GM23338 (cell line): ENCODE data around the gene TRIM28. TPM values are rescaled to one million over a fixed set of nuclear protein-coding genes. Genes with fewer than 3 reads are reported as not detected.

Source experiments
- ATAC-seq: fragments of 200-7000 bp; cut with Tn5 transposase; 3 replicates; pipeline ENCODE4 v1.9.1; 2020
- DNase-seq: peaks from one replicate; pipeline ENCODE4 v3.0.0-alpha.2; 2015; ENCODE audit warnings: low spot score
- H2AFZ ChIP-seq: fragments of 200-600 bp; sonication (generic); 2 replicates; pipeline ENCODE4 v1.8.0; 2016; ENCODE audit warnings: antibody characterized with exemption, mild to moderate bottlenecking, moderate library complexity
- H3F3A ChIP-seq: fragments of 200-600 bp; sonication (generic); replicated peaks from 2 replicates; pipeline ENCODE4 v1.8.0; 2017; ENCODE audit warnings: antibody characterized with exemption, mixed run types, low read depth
- H3K27ac ChIP-seq: fragments of 200-600 bp; sonication (generic); 2 replicates; pipeline ENCODE4 v1.6.1; 2016; ENCODE audit warnings: low read depth
- H3K27me3 ChIP-seq: fragments of 200-600 bp; sonication (generic); 2 replicates; pipeline ENCODE4 v1.8.0; 2016; ENCODE audit warnings: mild to moderate bottlenecking, mixed run types, moderate library complexity; ENCODE audit not compliant: insufficient read depth
- H3K36me3 ChIP-seq: fragments of 200-600 bp; sonication (generic); 2 replicates; pipeline ENCODE4 v1.8.0; 2016; ENCODE audit warnings: mild to moderate bottlenecking; ENCODE audit not compliant: insufficient read depth
- H3K4me1 ChIP-seq: fragments of 200-600 bp; sonication (generic); 2 replicates; pipeline ENCODE4 v1.8.0; 2016; ENCODE audit warnings: mild to moderate bottlenecking, moderate library complexity; ENCODE audit not compliant: insufficient read depth
- H3K4me2 ChIP-seq: fragments of 200-600 bp; sonication (generic); 2 replicates; pipeline ENCODE4 v1.7.1; 2017; ENCODE audit warnings: mixed run types
- H3K4me3 ChIP-seq: fragments of 200-600 bp; sonication (generic); 2 replicates; pipeline ENCODE4 v1.6.1; 2016; ENCODE audit warnings: mixed run types
- H3K79me2 ChIP-seq: fragments of 200-600 bp; sonication (generic); replicated peaks from 2 replicates; pipeline ENCODE4 v1.8.0; 2017; ENCODE audit warnings: mild to moderate bottlenecking; ENCODE audit not compliant: insufficient read depth
- H3K9me2 ChIP-seq: fragments of 200-600 bp; sonication (generic); 2 replicates; pipeline ENCODE4 v1.8.0; 2017; ENCODE audit not compliant: insufficient read depth
- H4K20me1 ChIP-seq: fragments of 200-600 bp; sonication (generic); replicated peaks from 2 replicates; pipeline ENCODE4 v1.8.0; 2017; ENCODE audit warnings: mild to moderate bottlenecking; ENCODE audit not compliant: insufficient read depth
- H3K27ac Mint-ChIP-seq: 2 replicates; pipeline ENCODE4 v1.8.0; 2020; ENCODE audit warnings: inconsistent platforms, mild to moderate bottlenecking, moderate library complexity, mixed read lengths
- H3K27me3 Mint-ChIP-seq: 3 replicates; pipeline ENCODE4 v1.8.0; 2022; ENCODE audit warnings: low read depth, mild to moderate bottlenecking, moderate library complexity, mixed read lengths, inconsistent platforms; ENCODE audit not compliant: insufficient read depth, poor library complexity
- H3K36me3 Mint-ChIP-seq: 3 replicates; pipeline ENCODE4 v1.8.0; 2021; ENCODE audit warnings: low read depth, mild to moderate bottlenecking, inconsistent platforms, moderate library complexity, mixed read lengths
- H3K4me1 Mint-ChIP-seq: 3 replicates; pipeline ENCODE4 v1.8.0; 2020; ENCODE audit warnings: mild to moderate bottlenecking, inconsistent platforms, mixed read lengths
- H3K4me3 Mint-ChIP-seq: 3 replicates; pipeline ENCODE4 v1.8.0; 2021; ENCODE audit warnings: moderate library complexity, mild to moderate bottlenecking, inconsistent platforms, mixed read lengths
- H3K9me3 Mint-ChIP-seq: 3 replicates; pipeline ENCODE4 v1.8.0; 2020; ENCODE audit warnings: moderate library complexity, mild to moderate bottlenecking, inconsistent platforms, mixed read lengths
- CTCF ChIP-seq, 2 experiments: fragments of 200-600 bp in 1 of 2; sonication (generic) in 1 of 2; conservative IDR thresholded peaks; 2 replicates each; pipeline versions ENCODE4 v1.5.1 to v1.6.1; 2016 to 2017; ENCODE audit warnings: antibody characterized with exemption in 2 of 2, low read depth in 2 of 2, mild to moderate bottlenecking in 2 of 2, moderate library complexity in 1 of 2
- EZH2 ChIP-seq: fragments of 200-600 bp; sonication (generic); IDR thresholded peaks from one replicate; pipeline ENCODE4 v1.8.0; 2017; ENCODE audit warnings: antibody characterized with exemption, mild to moderate bottlenecking, low read depth; ENCODE audit not compliant: unreplicated experiment
- EZH2phosphoT487 ChIP-seq: fragments of 200-600 bp; sonication (generic); IDR thresholded peaks from one replicate; pipeline ENCODE4 v1.8.1; 2018; ENCODE audit warnings: antibody characterized with exemption; ENCODE audit not compliant: unreplicated experiment
- JUNB ChIP-seq: IDR thresholded peaks from one replicate; pipeline ENCODE4 v1.6.1; 2016; ENCODE audit warnings: antibody characterized with exemption; ENCODE audit not compliant: unreplicated experiment
- NANOG ChIP-seq: IDR thresholded peaks from 2 replicates; pipeline ENCODE4 v1.6.1; 2016; ENCODE audit warnings: antibody characterized with exemption, borderline replicate concordance
- POLR2AphosphoS5 ChIP-seq: IDR thresholded peaks from 2 replicates; pipeline ENCODE4 v1.6.1; 2016; ENCODE audit warnings: antibody characterized with exemption, low read depth
- REST ChIP-seq: IDR thresholded peaks from one replicate; pipeline ENCODE4 v1.6.1; 2018; ENCODE audit warnings: antibody characterized with exemption; ENCODE audit not compliant: unreplicated experiment
- STAT1 ChIP-seq: IDR thresholded peaks from one replicate; pipeline ENCODE4 v1.6.1; 2016; ENCODE audit warnings: antibody characterized with exemption; ENCODE audit not compliant: unreplicated experiment
- ZNF114 ChIP-seq: fragments of 250-450 bp; sonication (Bioruptor Pico); IDR thresholded peaks from 2 replicates; pipeline ENCODE4 v1.5.0; 2020; ENCODE audit warnings: mild to moderate bottlenecking, moderate library complexity
- ZNF331 ChIP-seq: fragments of 250-450 bp; sonication (Bioruptor Pico); IDR thresholded peaks from 2 replicates; pipeline ENCODE4 v1.5.0; 2020; ENCODE audit warnings: low read depth, mild to moderate bottlenecking, moderate library complexity
- polyA plus RNA-seq: library from polyadenylated mRNA; unstranded; fragments of >200 nt; fragmentation: Nextera tagmentation; extraction: Ambion mirVana; gene quantifications from 2 replicates; pipeline ENCODE4 v1.2.1, GENCODE V29; 2016
- total RNA-seq: library from RNA; depleted of rRNA; stranded (reverse); fragments of >200 nt; shearing (Covaris generic); gene quantifications from 2 replicates; pipeline ENCODE4 v1.2.3, GENCODE V29; 2014

The TRIM28 gene
- total and polyA plus RNA-seq, 2 experiments from 2014 or later, result 920 to 1,430 TPM

- TF ChIP-seq REST (no peak), POLR2AphosphoS5 (no peak)
Measured at GRCh38 chr19:58515259-58515658, 28.6 kb upstream of the TRIM28 start (continued).

DNA sequence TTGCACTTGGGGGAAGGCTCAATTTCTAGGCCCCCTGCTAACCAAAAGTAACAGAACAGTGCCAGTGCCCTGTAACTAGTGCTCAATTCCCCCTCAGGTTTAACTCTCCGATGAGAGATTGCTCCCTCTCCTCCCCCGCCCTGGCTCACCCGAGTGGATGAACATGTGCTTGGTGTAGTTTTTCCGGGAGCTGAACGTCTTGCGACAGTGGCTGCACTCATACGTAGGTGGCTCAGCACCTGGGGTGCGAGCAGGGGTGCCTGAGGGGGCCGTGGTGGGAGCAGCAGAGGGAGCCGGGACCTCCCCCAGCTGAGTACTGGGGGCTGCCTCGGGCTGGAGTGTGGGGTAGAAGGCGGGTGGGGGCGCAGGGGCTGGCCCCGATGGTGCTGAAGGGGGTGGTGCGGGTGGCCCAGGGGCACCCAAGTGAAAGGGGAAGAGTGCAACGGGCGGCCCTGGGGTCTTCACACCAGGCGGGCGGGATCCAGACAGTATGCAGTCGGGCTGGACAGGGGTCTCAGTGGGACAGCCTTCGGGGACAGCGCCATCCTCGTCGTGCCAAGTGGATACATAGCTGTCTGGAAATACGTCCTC is 27.5 kb upstream of the TRIM28 start:
- H3K4me3 ChIP-seq, result no peak overlapping the region
- H3K27ac ChIP-seq, result no peak overlapping the region
- peaks cover 31% of the 10 kb centered on the region for H3K4me1 ChIP-seq
- no peaks in the 10 kb centered on the region for H3K9me2 ChIP-seq
- H3K79me2 ChIP-seq, result peaks cover 11% of the 10 kb centered on the region; the same call in 1 of the 2 replicates
- H3K4me2 ChIP-seq, result no peak overlapping the region
- Mint-ChIP-seq H3K27me3 (peaks cover 41% of the 10 kb centered on the region), H3K36me3 (peaks cover 20% of the 10 kb centered on the region), H3K27ac (peak overlapping the region; percentile 39), H3K9me3 (no peaks in the 10 kb centered on the region; the same call in 2 of the 3 replicates), H3K4me1 (peaks cover 36% of the 10 kb centered on the region), H3K4me3 (peak overlapping the region; percentile 59)
- DNase-seq (no peak), ATAC-seq (no peak)
- H4K20me1 ChIP-seq, result no peaks in the 10 kb centered on the region
- no peaks in the 10 kb centered on the region for H3K27me3 ChIP-seq
- H3K36me3 ChIP-seq, result no peaks in the 10 kb centered on the region
- H3F3A ChIP-seq, result peaks cover 26% of the 10 kb centered on the region
- H2AFZ ChIP-seq, result no peak overlapping the region
- TF ChIP-seq ZNF114 (no peak), REST (no peak), EZH2phosphoT487 (no peak), JUNB (no peak), STAT1 (no peak), EZH2 (no peak), CTCF (conservative IDR thresholded peaks at IDR 0.05; ENCODE audit: low read depth in 2 of 2) (no peak), ZNF331 (CRISPR knock-in tag) (no peak), NANOG (no peak)
